SU-DHL-6 (cell line): ENCODE data around the gene AMBP.

Experiments used
- H2AFZ ChIP-seq: fragments of 200-600 bp; sonication (generic); 2 replicates; pipeline ENCODE4 v1.6.1; 2014; ENCODE audit warnings: low read depth, mild to moderate bottlenecking, moderate library complexity, mixed read lengths, antibody characterized with exemption, low read length; ENCODE audit not compliant: severe bottlenecking
- H3F3A ChIP-seq: fragments of 200-600 bp; shearing (Covaris generic); 2 replicates; pipeline ENCODE4 v1.6.0; 2016; ENCODE audit warnings: antibody characterized with exemption, mild to moderate bottlenecking; ENCODE audit not compliant: insufficient read depth
- H3K27ac ChIP-seq: fragments of 200-600 bp; sonication (generic); 2 replicates; pipeline ENCODE4 v1.5.1; 2016; ENCODE audit warnings: low read depth, mild to moderate bottlenecking, low read length, moderate library complexity, mixed read lengths
- H3K27me3 ChIP-seq: fragments of 200-600 bp; sonication (generic), shearing (Covaris generic); 2 replicates; pipeline ENCODE4 v1.6.0; 2014; ENCODE audit warnings: mild to moderate bottlenecking, low read length
- H3K36me3 ChIP-seq: fragments of 200-600 bp; sonication (generic); 2 replicates; pipeline ENCODE4 v1.6.1; 2014; ENCODE audit warnings: mild to moderate bottlenecking, low read length, mixed read lengths
- H3K4me2 ChIP-seq: fragments of 300-600, 200-600 bp; shearing (Covaris generic), sonication (generic); 2 replicates; pipeline ENCODE4 v1.6.0; 2014; ENCODE audit warnings: low read length, low read depth, mild to moderate bottlenecking; ENCODE audit not compliant: poor library complexity, severe bottlenecking
- H3K4me3 ChIP-seq: fragments of 200-600 bp; sonication (generic); 2 replicates; pipeline ENCODE4 v1.5.1; 2014; ENCODE audit warnings: antibody characterized with exemption, low read length, mild to moderate bottlenecking, mixed read lengths; ENCODE audit not compliant: insufficient read depth, poor library complexity, severe bottlenecking
- H3K79me2 ChIP-seq: fragments of 200-600 bp; sonication (generic); 2 replicates; pipeline ENCODE4 v1.6.1; 2014; ENCODE audit warnings: mild to moderate bottlenecking, low read length, moderate library complexity; ENCODE audit not compliant: insufficient read depth
- H3K9ac ChIP-seq: fragments of 200-600 bp; sonication (generic); 2 replicates; pipeline ENCODE4 v1.7.0; 2014; ENCODE audit warnings: mild to moderate bottlenecking, low read length
- H3K9me2 ChIP-seq: fragments of 200-600 bp; sonication (generic); replicated peaks from 2 replicates; pipeline ENCODE4 v1.6.1; 2014; ENCODE audit warnings: low read length; ENCODE audit not compliant: insufficient read depth
- H3K9me3 ChIP-seq: fragments of 200-600 bp; sonication (generic); 2 replicates; pipeline ENCODE4 v1.6.1; 2014; ENCODE audit warnings: low read length, mixed read lengths; ENCODE audit not compliant: insufficient read depth
- H4K20me1 ChIP-seq: fragments of 200-600 bp; sonication (generic); 2 replicates; pipeline ENCODE4 v1.6.1; 2014; ENCODE audit warnings: low read depth, mild to moderate bottlenecking, antibody characterized with exemption, low read length, moderate library complexity, mixed read lengths
- CTCF ChIP-seq: fragments of 200-600 bp; sonication (generic); IDR thresholded peaks from one replicate; pipeline ENCODE4 v1.5.1; 2017; ENCODE audit warnings: antibody characterized with exemption, mild to moderate bottlenecking, low read length, moderate library complexity; ENCODE audit not compliant: insufficient read depth, poor library complexity, severe bottlenecking
- EZH2phosphoT487 ChIP-seq: fragments of 200-600 bp; sonication (generic), shearing (Covaris generic); conservative IDR thresholded peaks from 2 replicates; pipeline ENCODE4 v1.6.1; 2018; ENCODE audit warnings: mild to moderate bottlenecking, antibody characterized with exemption, low read length, moderate library complexity, mixed read lengths

The AMBP gene

GRCh38 chr9:114051281-114051680 lies 26.8 kb downstream of the AMBP start:
- TF ChIP-seq CTCF = no peak
- TF ChIP-seq EZH2phosphoT487 = no peak
- Histone ChIP-seq H3F3A (no peaks in the 10 kb centered on the region), H2AFZ (no peak overlapping the region), H3K9ac (no peak overlapping the region), H3K4me2 (no peak overlapping the region), H4K20me1 (no peaks in the 10 kb centered on the region), H3K4me3 (no peak overlapping the region), H3K27ac (no peak overlapping the region), H3K27me3 (no peaks in the 10 kb centered on the region), H3K79me2 (no peaks in the 10 kb centered on the region), H3K9me2 (no peaks in the 10 kb centered on the region), H3K36me3 (no peaks in the 10 kb centered on the region), H3K9me3 (no peaks in the 10 kb centered on the region)

- Histone ChIP-seq H3K4me2 (no peak overlapping the region), H2AFZ (no peak overlapping the region), H3K27ac (no peak overlapping the region), H3K79me2 (no peaks in the 10 kb centered on the region), H3K9ac (no peak overlapping the region), H3K36me3 (no peaks in the 10 kb centered on the region), H3K27me3 (no peaks in the 10 kb centered on the region), H3K9me2 (no peaks in the 10 kb centered on the region), H3F3A (no peaks in the 10 kb centered on the region), H3K4me3 (no peak overlapping the region), H3K9me3 (no peaks in the 10 kb centered on the region), H4K20me1 (no peaks in the 10 kb centered on the region)
- TF ChIP-seq CTCF = no peak
- TF ChIP-seq EZH2phosphoT487 = no peak
Measured at GRCh38 chr9:114050646-114051045, 27.5 kb downstream of the AMBP start.

GRCh38 chr9:114050226-114050568 lies 27.9 kb downstream of the AMBP start:
- Histone ChIP-seq H3K79me2 (no peaks in the 10 kb centered on the region), H2AFZ (no peak overlapping the region), H3K36me3 (no peaks in the 10 kb centered on the region), H3K27me3 (no peaks in the 10 kb centered on the region), H4K20me1 (no peaks in the 10 kb centered on the region), H3K4me2 (no peak overlapping the region), H3K9me3 (no peaks in the 10 kb centered on the region), H3K27ac (no peak overlapping the region), H3K9me2 (no peaks in the 10 kb centered on the region), H3F3A (no peaks in the 10 kb centered on the region), H3K4me3 (no peak overlapping the region), H3K9ac (no peak overlapping the region)
- TF ChIP-seq CTCF = no peak
